GM12878 (cell line): Measurements from ENCODE around the gene OVOL1. TPM values are rescaled to one million over a fixed set of nuclear protein-coding genes. Genes with fewer than 3 reads are reported as not detected.

ENCODE experiments used
- ATAC-seq: fragments of 200-7000 bp; cut with Tn5 transposase; 3 replicates; pipeline ENCODE4 v1.9.1; 2020; ENCODE audit warnings: mild to moderate bottlenecking, moderate library complexity
- BruUV-seq: library from RNA; stranded (reverse); fragments of 400-500 nt; replicated peaks from 2 replicates; lab custom pipeline; 2021; lab: Mats Ljungman, UMichigan
- CTCF ChIA-PET: fragments of 300-600 bp; sonication (Branson Sonifier 250); formaldehyde crosslinking; extraction: SDS; loops from one replicate; lab custom pipeline; 2021; ENCODE audit warnings: inconsistent platforms; lab: Yijun Ruan, JAX
- POLR2A ChIA-PET: fragments of 350-600 bp; formaldehyde crosslinking; extraction: SDS; loops from one replicate; lab custom pipeline; 2021; ENCODE audit warnings: inconsistent platforms; lab: Charles Lee
- RAD21 ChIA-PET: fragments of 300-600 bp; sonication (Branson Sonifier 250); formaldehyde crosslinking; loops from one replicate; lab custom pipeline; 2023; ENCODE audit warnings: antibody characterized with exemption; ENCODE audit not compliant: unreplicated experiment; lab: Charles Lee
- SMC1A ChIA-PET: fragments of 300-600 bp; sonication (Branson Sonifier 250); formaldehyde crosslinking; loops from one replicate; lab custom pipeline; 2023; ENCODE audit not compliant: unreplicated experiment, uncharacterized antibody; lab: Charles Lee
- DNase-seq: peaks from one replicate; pipeline ENCODE4 v3.0.0-alpha.2; 2011; ENCODE audit warnings: low read depth, low spot score
- FAIRE-seq: peaks from 3 replicates; lab custom pipeline; 2011; peaks lifted over from hg19 to GRCh38; lab: Jason Lieb, UNC
- H2AFZ ChIP-seq: 2 replicates; pipeline ENCODE4 v1.6.0; 2011; ENCODE audit warnings: low read depth, low read length, control low read depth; ENCODE audit not compliant: control insufficient read depth
- H3K27ac ChIP-seq: 2 replicates; pipeline ENCODE4 v1.5.1; 2011; ENCODE audit warnings: control low read depth; ENCODE audit not compliant: control insufficient read depth, insufficient read depth
- H3K27me3 ChIP-seq, 2 experiments: replicated peaks in 1 of 2; 2 replicates each; pipeline versions ENCODE4 v1.6.0 to v1.6.1; 2011; ENCODE audit warnings: low read length in 1 of 2; ENCODE audit not compliant: control insufficient read depth in 2 of 2, insufficient read depth in 2 of 2
- H3K36me3 ChIP-seq, 2 experiments: 2 replicates each; pipeline ENCODE4 v1.5.1; 2011; ENCODE audit warnings: low read length in 1 of 2; ENCODE audit not compliant: control insufficient read depth in 2 of 2, insufficient read depth in 2 of 2
- H3K4me1 ChIP-seq: 2 replicates; pipeline ENCODE4 v1.6.1; 2011; ENCODE audit warnings: mild to moderate bottlenecking, low read length, moderate library complexity, mixed read lengths; ENCODE audit not compliant: control insufficient read depth, insufficient read depth
- H3K4me2 ChIP-seq: 2 replicates; pipeline ENCODE4 v1.6.0; 2011; ENCODE audit warnings: control low read depth; ENCODE audit not compliant: control insufficient read depth, insufficient read depth
- H3K4me3 ChIP-seq: fragments of 200-600 bp; sonication (generic); 2 replicates; pipeline ENCODE4 v1.5.1; 2016
- H3K79me2 ChIP-seq: 2 replicates; pipeline ENCODE4 v1.6.0; 2011; ENCODE audit warnings: low read length; ENCODE audit not compliant: control insufficient read depth, insufficient read depth
- H3K9ac ChIP-seq: 2 replicates; pipeline ENCODE4 v1.8.0; 2011; ENCODE audit warnings: low read length, control low read depth, mixed read lengths; ENCODE audit not compliant: control insufficient read depth, insufficient read depth
- H3K9me3 ChIP-seq: replicated peaks from 3 replicates; pipeline ENCODE4 v1.5.1; 2011; ENCODE audit warnings: mild to moderate bottlenecking, low read length; ENCODE audit not compliant: control insufficient read depth, insufficient read depth
- H4K20me1 ChIP-seq: 2 replicates; pipeline ENCODE4 v1.6.0; 2011; ENCODE audit not compliant: control insufficient read depth, insufficient read depth
- BMI1 ChIP-seq: fragments of 450-650 bp; IDR thresholded peaks from 2 replicates; pipeline ENCODE4 v1.6.1; 2016; ENCODE audit warnings: mild to moderate bottlenecking, moderate library complexity, borderline replicate concordance
- DPF2 ChIP-seq: fragments of 450-650 bp; IDR thresholded peaks from 2 replicates; pipeline ENCODE4 v1.6.1; 2017; ENCODE audit warnings: mild to moderate bottlenecking
- POLR2AphosphoS2 ChIP-seq: IDR thresholded peaks from 2 replicates; pipeline ENCODE4 v1.6.1; 2011; ENCODE audit warnings: low read depth, mild to moderate bottlenecking, low read length, improper control_type of control experiment, moderate library complexity
- ZNF384 ChIP-seq: IDR thresholded peaks from 2 replicates; pipeline ENCODE4 v1.6.1; 2012; ENCODE audit warnings: low read depth, mild to moderate bottlenecking, low read length, improper control_type of control experiment, borderline replicate concordance
- WGBS: methylation state at CpG from one replicate; pipeline ENCODE4 v1.1.6; 2016; ENCODE audit warnings: low lambda C conversion rate; ENCODE audit not compliant: insufficient replicate concordance, insufficient coverage; ENCODE audit errors: missing lambda C conversion rate; 5-methylcytosine and 5-hydroxymethylcytosine counted together
- in situ Hi-C: fragments of 300-500 bp; cut with MboI; formaldehyde crosslinking; loops from 9 replicates; pipeline ENCODE4 v1.14.3; 2018; ENCODE audit warnings: mixed read lengths
- intact Hi-C: fragments of 100-400 bp; cut with micrococcal nuclease; formaldehyde crosslinking; loops from one replicate; pipeline ENCODE4 v1.14.2; 2022; ENCODE audit not compliant: unreplicated experiment
- polyA plus RNA-seq, 11 experiments: library from polyadenylated mRNA; depleted of rRNA in 4 of 11; unstranded in 6 of 11; stranded (reverse) in 5 of 11; fragments of >200 nt; fragmentation: Nextera tagmentation in 4 of 11; fragmentation: Illumina TruSeq in 1 of 11; extraction: Ambion mirVana in 4 of 11; extraction: Trizol in 1 of 11; gene quantifications; 1 replicate in 1 of 11; 2 replicates in 10 of 11; pipeline versions ENCODE4 v1.2.1 to v1.2.3, GENCODE V29; 2011 to 2016; ENCODE audit warnings: inconsistent platforms in 2 of 11, missing spikeins in 2 of 11, low read depth in 1 of 11
- total RNA-seq, 4 experiments: library from RNA; depleted of rRNA in 3 of 4; stranded (reverse); fragments of >200 nt in 3 of 4; fragmentation: Illumina TruSeq in 1 of 4; extraction: Trizol in 1 of 4; gene quantifications; 2 replicates each; pipeline versions ENCODE4 v1.2.1 to v1.2.3, GENCODE V29; 2013 to 2021
- TF ChIP-seq, protein P1 (sequence below): fragments of 450-650 bp; IDR thresholded peaks from 2 replicates; pipeline ENCODE4 v1.6.1; 2018; ENCODE audit warnings: borderline replicate concordance, mild to moderate bottlenecking; ENCODE audit not compliant: partially characterized antibody

Gene OVOL1
- total and polyA plus RNA-seq, 10 of the 15 experiments (the other 5 are each of a cell fraction or from before 2014, with no cell fraction given), result 0.04 to 0.96 (median 0.09) TPM; not detected in 7

DNA sequence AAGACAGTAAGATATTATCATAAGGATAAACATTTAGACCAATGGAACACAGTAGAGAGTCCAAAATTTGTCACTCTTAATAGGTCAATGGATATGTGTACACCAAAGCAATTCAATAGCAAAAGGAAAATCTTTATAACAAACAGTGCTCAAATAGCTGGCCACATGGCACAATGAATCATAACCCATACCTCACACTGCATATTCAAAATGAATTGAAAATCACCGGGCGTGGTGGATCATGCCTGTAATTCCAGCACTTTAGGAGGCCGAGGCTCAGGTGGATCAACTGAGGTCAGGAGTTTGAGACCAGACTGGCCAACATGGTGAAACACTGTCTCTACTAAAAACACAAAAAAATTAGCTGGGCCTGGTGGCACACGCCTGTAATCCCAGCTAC lies 55.3 kb downstream of the OVOL1 start:
- no peak for FAIRE-seq
- ChIA-PET RAD21 (no interaction called here), POLR2A (no interaction called here)

DNA sequence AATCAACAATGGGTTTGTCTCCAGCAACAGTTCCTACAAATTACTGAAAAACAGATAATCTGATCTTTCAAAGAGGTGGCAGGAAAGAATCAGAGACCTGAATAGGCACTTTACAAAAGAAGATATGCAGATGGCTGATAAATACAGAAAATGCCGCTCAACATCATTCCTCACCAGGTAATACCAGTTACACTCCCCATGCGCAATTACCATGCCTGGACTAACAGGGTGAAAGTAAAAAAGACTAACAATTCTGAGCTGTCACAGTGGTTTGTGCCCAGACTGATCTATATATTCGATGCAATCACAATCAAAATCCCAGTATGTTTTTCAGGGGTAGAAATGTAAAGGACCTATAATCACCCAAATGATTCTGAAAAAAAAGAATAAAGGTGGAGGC lies 56.9 kb downstream of the OVOL1 start:
- no peak overlapping the region for H3K9ac ChIP-seq
- ChIA-PET SMC1A (interaction anchor here (1.0 kb wide), 1 partner anchor 10 kb away, joined by 3 read pairs; the partner anchor contains the start of gene SNX32), RAD21 (interaction anchor here (0.6 kb wide), 1 partner anchor 231 kb away, joined by 4 read pairs; no protein-coding TSS in a partner anchor), POLR2A (interaction anchor here (0.5 kb wide), 1 partner anchor 132 kb away, joined by 7 read pairs; no protein-coding TSS in a partner anchor), CTCF (interaction anchor here (1.2 to 1.6 kb wide), 2 partner anchors 9 to 41 kb away, joined by 4 to 6 read pairs; no protein-coding TSS in a partner anchor)
- no peak overlapping the region for H3K4me2 ChIP-seq
- no peak for FAIRE-seq
- in situ Hi-C loops (no loop called here), intact Hi-C loops (no loop called here)
- no peak overlapping the region for H3K4me3 ChIP-seq
- H2AFZ ChIP-seq, result no peak overlapping the region
- BruUV-seq, result no TSS peak
- no peaks in the 10 kb centered on the region for H3K79me2 ChIP-seq
- 76% methylated on average over 3 of the region's 3 CpGs for WGBS
- DNase-seq, result no peak
- H3K9me3 ChIP-seq, result no peaks in the 10 kb centered on the region
- no peak for ATAC-seq
- no peaks in the 10 kb centered on the region for H3K4me1 ChIP-seq
- TF ChIP-seq ZNF384, result no peak
- TF ChIP-seq BMI1, result no peak
- TF ChIP-seq, protein P1, sequence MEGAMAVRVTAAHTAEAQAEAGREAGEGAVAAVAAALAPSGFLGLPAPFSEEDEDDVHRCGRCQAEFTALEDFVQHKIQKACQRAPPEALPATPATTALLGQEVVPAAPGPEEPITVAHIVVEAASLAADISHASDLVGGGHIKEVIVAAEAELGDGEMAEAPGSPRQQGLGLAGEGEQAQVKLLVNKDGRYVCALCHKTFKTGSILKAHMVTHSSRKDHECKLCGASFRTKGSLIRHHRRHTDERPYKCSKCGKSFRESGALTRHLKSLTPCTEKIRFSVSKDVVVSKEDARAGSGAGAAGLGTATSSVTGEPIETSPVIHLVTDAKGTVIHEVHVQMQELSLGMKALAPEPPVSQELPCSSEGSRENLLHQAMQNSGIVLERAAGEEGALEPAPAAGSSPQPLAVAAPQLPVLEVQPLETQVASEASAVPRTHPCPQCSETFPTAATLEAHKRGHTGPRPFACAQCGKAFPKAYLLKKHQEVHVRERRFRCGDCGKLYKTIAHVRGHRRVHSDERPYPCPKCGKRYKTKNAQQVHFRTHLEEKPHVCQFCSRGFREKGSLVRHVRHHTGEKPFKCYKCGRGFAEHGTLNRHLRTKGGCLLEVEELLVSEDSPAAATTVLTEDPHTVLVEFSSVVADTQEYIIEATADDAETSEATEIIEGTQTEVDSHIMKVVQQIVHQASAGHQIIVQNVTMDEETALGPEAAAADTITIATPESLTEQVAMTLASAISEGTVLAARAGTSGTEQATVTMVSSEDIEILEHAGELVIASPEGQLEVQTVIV, result no peak
- no peaks in the 10 kb centered on the region for H3K36me3 ChIP-seq
- H3K27me3 ChIP-seq, result no peaks in the 10 kb centered on the region
- no peak overlapping the region for H3K27ac ChIP-seq
- no peaks in the 10 kb centered on the region for H4K20me1 ChIP-seq

More for the DNA sequence above, 55.3 kb downstream of the OVOL1 start:
- Histone ChIP-seq H2AFZ (no peak overlapping the region), H3K4me2 (no peak overlapping the region), H3K79me2 (no peaks in the 10 kb centered on the region), H3K9ac (no peak overlapping the region), H3K9me3 (no peaks in the 10 kb centered on the region), H3K36me3 (no peaks in the 10 kb centered on the region), H4K20me1 (no peaks in the 10 kb centered on the region), H3K27me3 (no peaks in the 10 kb centered on the region), H3K27ac (no peak overlapping the region), H3K4me3 (no peak overlapping the region), H3K4me1 (no peaks in the 10 kb centered on the region)
- ATAC-seq (no peak), DNase-seq (no peak)
- in situ Hi-C loops, result no loop called here
- TF ChIP-seq DPF2 (no peak), POLR2AphosphoS2 (no peak)
- WGBS, result 72% methylated on average over 4 of the region's 4 CpGs
- no TSS peak for BruUV-seq
- ChIA-PET CTCF (no interaction called here), SMC1A (no interaction called here)
- intact Hi-C loops, result no loop called here
